SK-N-SH (cell line): ENCODE data around the gene LGALS13. TPM values are rescaled to one million over a fixed set of nuclear protein-coding genes. Genes with fewer than 3 reads are reported as not detected.

Experiments used
- CTCF ChIA-PET: fragments of 300-600, 350-600 bp; formaldehyde crosslinking; extraction: SDS; loops from one replicate; lab custom pipeline; 2021; lab: Yijun Ruan, JAX
- POLR2A ChIA-PET: fragments of 350-600 bp; sonication (Branson Sonifier 250); formaldehyde crosslinking; extraction: SDS; loops from one replicate; lab custom pipeline; 2020; ENCODE audit warnings: antibody characterized with exemption, inconsistent platforms; lab: Yijun Ruan, JAX
- DNase-seq: peaks from one replicate; pipeline ENCODE4 v3.0.0; 2012
- H2AFZ ChIP-seq: fragments of 200-600 bp; sonication (generic); 2 replicates; pipeline ENCODE4 v1.8.1; 2016; ENCODE audit warnings: antibody characterized with exemption, mild to moderate bottlenecking, low read depth
- H3F3A ChIP-seq: fragments of 200-600 bp; sonication (generic); replicated peaks from 2 replicates; pipeline ENCODE3; 2016; ENCODE audit warnings: antibody characterized with exemption, mild to moderate bottlenecking; ENCODE audit not compliant: insufficient read depth
- H3K27ac ChIP-seq, 2 experiments: fragments of 200-500 bp in 1 of 2; fragments of 200-600 bp in 1 of 2; sonication (Bioruptor generic) in 1 of 2; sonication (generic), shearing (Covaris generic) in 1 of 2; 2 replicates each; pipeline versions ENCODE4 v1.5.1 to v1.6.1; 2014 to 2016; ENCODE audit warnings: low read depth in 2 of 2, inconsistent platforms in 1 of 2, low read length in 1 of 2, mild to moderate bottlenecking in 1 of 2, mixed read lengths in 1 of 2
- H3K27me3 ChIP-seq: fragments of 200-600 bp; sonication (generic), shearing (Covaris generic); 2 replicates; pipeline ENCODE4 v1.6.1; 2016; ENCODE audit warnings: mixed run types; ENCODE audit not compliant: insufficient read depth
- H3K36me3 ChIP-seq, 2 experiments: fragments of 200-500 bp in 1 of 2; fragments of 200-600 bp in 1 of 2; sonication (Bioruptor generic) in 1 of 2; sonication (generic) in 1 of 2; replicated peaks in 1 of 2; 2 replicates each; pipeline versions ENCODE3 to v1.5.1; 2014 to 2016; ENCODE audit warnings: low read length in 1 of 2, mild to moderate bottlenecking in 1 of 2; ENCODE audit not compliant: insufficient read depth in 2 of 2, control insufficient read depth in 1 of 2
- H3K4me1 ChIP-seq, 2 experiments: fragments of 200-500 bp in 1 of 2; fragments of 200-600 bp in 1 of 2; sonication (Bioruptor generic) in 1 of 2; sonication (generic), shearing (Covaris generic) in 1 of 2; 2 replicates each; pipeline versions ENCODE4 v1.5.1 to v1.6.1; 2014 to 2016; ENCODE audit warnings: low read depth in 1 of 2, low read length in 1 of 2, mixed run types in 1 of 2; ENCODE audit not compliant: insufficient read depth in 2 of 2, control insufficient read depth in 1 of 2
- H3K4me2 ChIP-seq: fragments of 200-600 bp; sonication (generic), shearing (Covaris generic); 2 replicates; pipeline ENCODE4 v1.6.1; 2017; ENCODE audit warnings: mixed run types
- H3K4me3 ChIP-seq, 2 experiments: fragments of 200-500 bp in 1 of 2; fragments of 200-600 bp in 1 of 2; sonication (Bioruptor generic) in 1 of 2; sonication (generic), shearing (Covaris generic) in 1 of 2; 2 replicates each; pipeline versions ENCODE4 v1.5.1 to v1.8.1; 2014 to 2016; ENCODE audit warnings: low read depth in 2 of 2, inconsistent platforms in 1 of 2, low read length in 1 of 2, mild to moderate bottlenecking in 1 of 2, mixed read lengths in 1 of 2, moderate library complexity in 1 of 2
- H3K79me2 ChIP-seq: fragments of 200-600 bp; sonication (generic); 2 replicates; pipeline ENCODE4 v1.8.1; 2017; ENCODE audit warnings: mild to moderate bottlenecking; ENCODE audit not compliant: insufficient read depth
- H3K9ac ChIP-seq: fragments of 200-600 bp; sonication (generic); 2 replicates; pipeline ENCODE4 v1.6.1; 2017; ENCODE audit warnings: mixed run types
- H3K9me2 ChIP-seq: fragments of 200-600 bp; sonication (generic); 2 replicates; pipeline ENCODE4 v1.6.1; 2017; ENCODE audit warnings: mixed run types
- H3K9me3 ChIP-seq: fragments of 200-600 bp; sonication (generic); 2 replicates; pipeline ENCODE4 v1.6.1; 2017; ENCODE audit warnings: mixed run types, mild to moderate bottlenecking, moderate library complexity
- H4K20me1 ChIP-seq: fragments of 200-600 bp; sonication (generic); 2 replicates; pipeline ENCODE4 v1.6.1; 2017; ENCODE audit warnings: mild to moderate bottlenecking, mixed run types; ENCODE audit not compliant: insufficient read depth
- CHD2 ChIP-seq: fragments of 150-350 bp; IDR thresholded peaks from 2 replicates; pipeline ENCODE4 v1.6.1; 2018; ENCODE audit warnings: low read length; ENCODE audit not compliant: partially characterized antibody
- ELF1 ChIP-seq: IDR thresholded peaks from 2 replicates; pipeline ENCODE4 v1.4.0; 2012
- EP300 ChIP-seq, 2 experiments: IDR thresholded peaks; 2 replicates each; pipeline versions ENCODE4 v1.4.0 to v1.6.1; 2012; ENCODE audit warnings: borderline replicate concordance in 1 of 2, low read depth in 1 of 2, low read length in 1 of 2
- EZH2phosphoT487 ChIP-seq: fragments of 200-600 bp; sonication (generic); IDR thresholded peaks from 2 replicates; pipeline ENCODE4 v1.6.1; 2017; ENCODE audit warnings: low read depth, mixed run types, mild to moderate bottlenecking, antibody characterized with exemption, moderate library complexity, borderline replicate concordance
- FOSL2 ChIP-seq: IDR thresholded peaks from 2 replicates; pipeline ENCODE4 v1.4.0; 2012; ENCODE audit warnings: low read depth, mild to moderate bottlenecking, moderate library complexity, borderline replicate concordance
- FOXM1 ChIP-seq: IDR thresholded peaks from 2 replicates; pipeline ENCODE4 v1.4.0; 2012; ENCODE audit warnings: low read depth, mild to moderate bottlenecking
- GABPA ChIP-seq: IDR thresholded peaks from 2 replicates; pipeline ENCODE4 v1.4.0; 2012; ENCODE audit warnings: low read depth, mild to moderate bottlenecking
- GATA2 ChIP-seq: sonication (generic); formaldehyde crosslinking; IDR thresholded peaks from 2 replicates; pipeline ENCODE4 v1.5.0; 2020; ENCODE audit warnings: mild to moderate bottlenecking, missing genetic modification reagents
- IRF3 ChIP-seq: fragments of 150-350 bp; IDR thresholded peaks from 2 replicates; pipeline ENCODE4 v1.6.1; 2016; ENCODE audit warnings: mild to moderate bottlenecking, low read depth, low read length
- JUND ChIP-seq: IDR thresholded peaks from 2 replicates; pipeline ENCODE4 v1.4.0; 2012
- MAX ChIP-seq: IDR thresholded peaks from 2 replicates; pipeline ENCODE4 v1.4.0; 2012; ENCODE audit warnings: low read depth
- MEF2A ChIP-seq: IDR thresholded peaks from 2 replicates; pipeline ENCODE4 v1.4.0; 2012; ENCODE audit warnings: low read depth, borderline replicate concordance
- MXI1 ChIP-seq: IDR thresholded peaks from 2 replicates; pipeline ENCODE4 v1.6.1; 2012; ENCODE audit warnings: mild to moderate bottlenecking, low read depth, low read length, improper control_type of control experiment
- NFIC ChIP-seq: IDR thresholded peaks from 2 replicates; pipeline ENCODE4 v1.4.0; 2012; ENCODE audit warnings: borderline replicate concordance
- PBX3 ChIP-seq: IDR thresholded peaks from 2 replicates; pipeline ENCODE4; 2012
- POLR2AphosphoS5 ChIP-seq: IDR thresholded peaks from 2 replicates; pipeline ENCODE4 v1.6.1; 2012; ENCODE audit warnings: low read depth, low read length
- RAD21 ChIP-seq: IDR thresholded peaks from 2 replicates; pipeline ENCODE4 v1.6.1; 2012; ENCODE audit warnings: mild to moderate bottlenecking, low read length
- RCOR1 ChIP-seq: fragments of 150-350 bp; IDR thresholded peaks from 2 replicates; pipeline ENCODE4 v1.6.1; 2017; ENCODE audit warnings: antibody characterized with exemption, low read length
- RFX5 ChIP-seq: IDR thresholded peaks from 2 replicates; pipeline ENCODE4 v1.6.1; 2012; ENCODE audit warnings: mild to moderate bottlenecking, improper control_type of control experiment, low read length
- SMC3 ChIP-seq: IDR thresholded peaks from 2 replicates; pipeline ENCODE4 v1.6.1; 2012; ENCODE audit warnings: low read depth, low read length, improper control_type of control experiment
- TAF1 ChIP-seq: IDR thresholded peaks from 2 replicates; pipeline ENCODE4 v1.6.1; 2012; ENCODE audit warnings: low read depth, mild to moderate bottlenecking, low read length, moderate library complexity, borderline replicate concordance
- TCF12 ChIP-seq: IDR thresholded peaks from 2 replicates; pipeline ENCODE4 v1.4.0; 2012
- WGBS: methylation state at CpG from one replicate; pipeline ENCODE4 v1.1.6; 2017; ENCODE audit warnings: low lambda C conversion rate; 5-methylcytosine and 5-hydroxymethylcytosine counted together
- polyA plus RNA-seq, 3 experiments: library from polyadenylated mRNA; depleted of rRNA; stranded (reverse); fragments of >200 nt; gene quantifications; 2 replicates each; pipeline ENCODE4 v1.2.3, GENCODE V29; 2012

The LGALS13 gene
- polyA plus RNA-seq, 1 of the 3 experiments (the other 2 are of a cell fraction) = not detected

- Histone ChIP-seq H3K4me3 (no peak overlapping the region), H3K4me1 (no peaks in the 10 kb centered on the region), H3K27ac (no peak overlapping the region), H3K4me2 (no peak overlapping the region), H3K27me3 (no peaks in the 10 kb centered on the region), H3K36me3 (no peaks in the 10 kb centered on the region), H3F3A (no peaks in the 10 kb centered on the region), H3K9me3 (no peaks in the 10 kb centered on the region), H3K79me2 (no peaks in the 10 kb centered on the region), H3K9me2 (no peaks in the 10 kb centered on the region), H4K20me1 (no peaks in the 10 kb centered on the region), H3K9ac (no peak overlapping the region), H2AFZ (no peak overlapping the region)
- TF ChIP-seq NFIC = no peak
- no peak for TF ChIP-seq EZH2phosphoT487
- TF ChIP-seq SMC3 = no peak
- no peak for TF ChIP-seq CHD2
- TF ChIP-seq FOXM1 = no peak
- TF ChIP-seq RCOR1 = no peak
- TF ChIP-seq RFX5 = no peak
- TF ChIP-seq JUND = no peak
- TF ChIP-seq GATA2 (CRISPR knock-in tag) = no peak
- CTCF ChIA-PET = interaction anchor here (2.4 kb wide), 1 partner anchor 41 kb away, joined by 6 read pairs; no protein-coding TSS in a partner anchor
- POLR2A ChIA-PET = no interaction called here
- no peak for DNase-seq
- 9% methylated on average over 7 of the region's 7 CpGs for WGBS
Measured at GRCh38 chr19:39592381-39592780, 9.9 kb upstream of the LGALS13 start.

GRCh38 chr19:39595950-39596349 is 6.4 kb upstream of the LGALS13 start:
- CTCF ChIA-PET = interaction anchor here (1.3 kb wide), 2 partner anchors 41 to 45 kb away, joined by 3 to 4 read pairs; no protein-coding TSS in a partner anchor
- DNase-seq = no peak

GRCh38 chr19:39596911-39597310 is 5.4 kb upstream of the LGALS13 start:
- no peak overlapping the region for H3K9ac ChIP-seq
- no peak overlapping the region for H3K4me3 ChIP-seq
- no peak overlapping the region for H3K27ac ChIP-seq
- H2AFZ ChIP-seq = no peak overlapping the region
- no peaks in the 10 kb centered on the region for H3K79me2 ChIP-seq
- H3K4me1 ChIP-seq = no peaks in the 10 kb centered on the region
- H3F3A ChIP-seq = no peaks in the 10 kb centered on the region
- H4K20me1 ChIP-seq = no peaks in the 10 kb centered on the region
- no peaks in the 10 kb centered on the region for H3K36me3 ChIP-seq
- H3K4me2 ChIP-seq = no peak overlapping the region
- ChIA-PET POLR2A (no interaction called here), CTCF (interaction anchor here (1.3 kb wide), 1 partner anchor 42 kb away, joined by 3 read pairs; no protein-coding TSS in a partner anchor)
- H3K27me3 ChIP-seq = no peaks in the 10 kb centered on the region
- no peak for DNase-seq
- no peaks in the 10 kb centered on the region for H3K9me2 ChIP-seq
- H3K9me3 ChIP-seq = no peaks in the 10 kb centered on the region
- no peak for TF ChIP-seq PBX3
- no peak for TF ChIP-seq SMC3
- no peak for TF ChIP-seq FOSL2
- TF ChIP-seq MEF2A = no peak
- TF ChIP-seq IRF3 = no peak
- TF ChIP-seq MAX = no peak
- TF ChIP-seq MXI1 = no peak
- TF ChIP-seq NFIC = no peak
- no peak for TF ChIP-seq FOXM1
- TF ChIP-seq EP300 (IDR thresholded peaks at IDR 0.05; ENCODE audit: borderline replicate concordance in 1 of 2, low read depth in 1 of 2, low read length in 1 of 2) = no peak
- TF ChIP-seq RAD21 = no peak
- no peak for TF ChIP-seq GATA2 (CRISPR knock-in tag)
- no peak for TF ChIP-seq CHD2
- no peak for TF ChIP-seq POLR2AphosphoS5

More at GRCh38 chr19:39595950-39596349, 6.4 kb upstream of the LGALS13 start:
- Histone ChIP-seq H2AFZ (no peak overlapping the region), H3K4me2 (no peak overlapping the region), H3K27ac (no peak overlapping the region), H3K27me3 (no peaks in the 10 kb centered on the region), H3K9me2 (no peaks in the 10 kb centered on the region), H3K9me3 (no peaks in the 10 kb centered on the region), H3K9ac (no peak overlapping the region), H3K79me2 (no peaks in the 10 kb centered on the region), H3K36me3 (no peaks in the 10 kb centered on the region), H4K20me1 (no peaks in the 10 kb centered on the region), H3F3A (no peaks in the 10 kb centered on the region), H3K4me3 (no peak overlapping the region), H3K4me1 (no peaks in the 10 kb centered on the region)
- TF ChIP-seq GABPA (no peak), TAF1 (no peak), TCF12 (no peak), ELF1 (no peak), RAD21 (no peak), NFIC (no peak), RFX5 (no peak)
- WGBS = 18% methylated on average over 6 of the region's 6 CpGs
- POLR2A ChIA-PET = no interaction called here
